NB4 (cell line): ENCODE measurements around the gene RNF13.

Source experiments
- TF ChIP-seq, protein P1 (sequence below): IDR thresholded peaks from 2 replicates; pipeline ENCODE4 v1.6.1; 2011; ENCODE audit warnings: low read depth, low read length
- TF ChIP-seq, protein P2 (sequence below): IDR thresholded peaks from one replicate; pipeline ENCODE4 v1.5.1; 2012; ENCODE audit warnings: low read depth, low read length

DNA sequence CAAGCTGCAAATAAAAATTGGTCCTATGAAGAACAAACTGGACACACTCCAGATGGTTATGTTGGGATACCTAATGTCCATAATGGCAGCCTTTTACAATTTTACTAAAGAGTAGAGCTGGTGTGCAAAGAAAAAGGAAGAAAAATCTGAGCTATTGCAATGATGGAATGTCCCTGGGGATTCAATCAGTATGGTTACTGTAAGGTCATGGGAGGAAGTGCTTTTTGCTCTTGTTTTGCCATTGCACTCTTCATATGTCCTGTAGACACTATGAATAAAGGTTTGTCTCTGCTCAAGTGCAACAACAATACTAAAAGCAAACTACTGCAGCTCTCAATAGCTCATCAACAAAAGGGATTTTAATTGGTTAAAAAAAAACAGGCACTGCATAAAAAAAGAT is 152.3 kb downstream of the RNF13 start:
- TF ChIP-seq, protein P1, sequence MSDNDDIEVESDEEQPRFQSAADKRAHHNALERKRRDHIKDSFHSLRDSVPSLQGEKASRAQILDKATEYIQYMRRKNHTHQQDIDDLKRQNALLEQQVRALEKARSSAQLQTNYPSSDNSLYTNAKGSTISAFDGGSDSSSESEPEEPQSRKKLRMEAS = no peak
- TF ChIP-seq, protein P2, sequence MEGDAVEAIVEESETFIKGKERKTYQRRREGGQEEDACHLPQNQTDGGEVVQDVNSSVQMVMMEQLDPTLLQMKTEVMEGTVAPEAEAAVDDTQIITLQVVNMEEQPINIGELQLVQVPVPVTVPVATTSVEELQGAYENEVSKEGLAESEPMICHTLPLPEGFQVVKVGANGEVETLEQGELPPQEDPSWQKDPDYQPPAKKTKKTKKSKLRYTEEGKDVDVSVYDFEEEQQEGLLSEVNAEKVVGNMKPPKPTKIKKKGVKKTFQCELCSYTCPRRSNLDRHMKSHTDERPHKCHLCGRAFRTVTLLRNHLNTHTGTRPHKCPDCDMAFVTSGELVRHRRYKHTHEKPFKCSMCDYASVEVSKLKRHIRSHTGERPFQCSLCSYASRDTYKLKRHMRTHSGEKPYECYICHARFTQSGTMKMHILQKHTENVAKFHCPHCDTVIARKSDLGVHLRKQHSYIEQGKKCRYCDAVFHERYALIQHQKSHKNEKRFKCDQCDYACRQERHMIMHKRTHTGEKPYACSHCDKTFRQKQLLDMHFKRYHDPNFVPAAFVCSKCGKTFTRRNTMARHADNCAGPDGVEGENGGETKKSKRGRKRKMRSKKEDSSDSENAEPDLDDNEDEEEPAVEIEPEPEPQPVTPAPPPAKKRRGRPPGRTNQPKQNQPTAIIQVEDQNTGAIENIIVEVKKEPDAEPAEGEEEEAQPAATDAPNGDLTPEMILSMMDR = no peak
